ENCODE data around the gene FAM124B.

FAM124B gene

GRCh38 chr2:224333726-224334482, 68.0 kb downstream of the FAM124B start:
- DNase-seq (ENCODE audit: extremely low read depth, low read depth) = no peak
- TF ChIP-seq CTCF (IDR thresholded peaks at IDR 0.05; ENCODE audit: low read depth, low read length) = no peak

DNA sequence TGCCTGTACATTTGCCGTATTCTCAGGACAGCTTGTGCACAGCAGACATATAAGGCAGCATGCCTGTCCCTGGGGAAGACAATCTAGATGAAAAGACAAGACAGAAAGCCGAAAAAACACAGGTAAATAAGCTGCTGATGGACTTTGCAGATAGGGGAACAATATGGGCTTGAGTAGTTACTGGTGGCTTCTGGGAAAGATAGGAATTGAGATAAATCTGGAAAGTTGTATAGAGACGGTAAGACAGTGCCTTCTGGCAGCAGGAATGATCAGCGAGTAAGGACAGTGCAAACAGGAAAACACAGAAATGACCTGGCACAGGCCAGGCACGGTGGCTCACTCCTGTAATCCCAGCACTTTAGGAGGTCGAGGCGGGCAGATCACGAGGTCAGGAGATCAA, 70.2 kb downstream of the FAM124B start:
- no peak for TF ChIP-seq CTCF (IDR thresholded peaks at IDR 0.05; ENCODE audit: low read depth, low read length)
- DNase-seq (ENCODE audit: extremely low read depth, low read depth) = no peak

- TF ChIP-seq CTCF (IDR thresholded peaks at IDR 0.05; ENCODE audit: low read depth, low read length) = no peak
- no peak for DNase-seq (ENCODE audit: extremely low read depth, low read depth)
These were observed 73.1 kb downstream of the FAM124B start for GRCh38 chr2:224328798-224329197.

Measured in AG09319 (cell line).